HL-60 (cell line): ENCODE data around the gene AGMAT.

ENCODE experiments used
- CTCF ChIP-seq: IDR thresholded peaks from one replicate; pipeline ENCODE4 v1.5.1; 2011; ENCODE audit warnings: low read length, control low read depth, inconsistent platforms; ENCODE audit not compliant: insufficient read depth
- GABPA ChIP-seq: IDR thresholded peaks from 2 replicates; pipeline ENCODE4 v1.6.1; 2012; ENCODE audit warnings: low read depth
- POLR2AphosphoS5 ChIP-seq: IDR thresholded peaks from 2 replicates; pipeline ENCODE4 v1.6.1; 2012; ENCODE audit warnings: low read depth
- SPI1 ChIP-seq: IDR thresholded peaks from 2 replicates; pipeline ENCODE4 v1.6.1; 2012; ENCODE audit warnings: low read depth, mild to moderate bottlenecking, borderline replicate concordance

DNA sequence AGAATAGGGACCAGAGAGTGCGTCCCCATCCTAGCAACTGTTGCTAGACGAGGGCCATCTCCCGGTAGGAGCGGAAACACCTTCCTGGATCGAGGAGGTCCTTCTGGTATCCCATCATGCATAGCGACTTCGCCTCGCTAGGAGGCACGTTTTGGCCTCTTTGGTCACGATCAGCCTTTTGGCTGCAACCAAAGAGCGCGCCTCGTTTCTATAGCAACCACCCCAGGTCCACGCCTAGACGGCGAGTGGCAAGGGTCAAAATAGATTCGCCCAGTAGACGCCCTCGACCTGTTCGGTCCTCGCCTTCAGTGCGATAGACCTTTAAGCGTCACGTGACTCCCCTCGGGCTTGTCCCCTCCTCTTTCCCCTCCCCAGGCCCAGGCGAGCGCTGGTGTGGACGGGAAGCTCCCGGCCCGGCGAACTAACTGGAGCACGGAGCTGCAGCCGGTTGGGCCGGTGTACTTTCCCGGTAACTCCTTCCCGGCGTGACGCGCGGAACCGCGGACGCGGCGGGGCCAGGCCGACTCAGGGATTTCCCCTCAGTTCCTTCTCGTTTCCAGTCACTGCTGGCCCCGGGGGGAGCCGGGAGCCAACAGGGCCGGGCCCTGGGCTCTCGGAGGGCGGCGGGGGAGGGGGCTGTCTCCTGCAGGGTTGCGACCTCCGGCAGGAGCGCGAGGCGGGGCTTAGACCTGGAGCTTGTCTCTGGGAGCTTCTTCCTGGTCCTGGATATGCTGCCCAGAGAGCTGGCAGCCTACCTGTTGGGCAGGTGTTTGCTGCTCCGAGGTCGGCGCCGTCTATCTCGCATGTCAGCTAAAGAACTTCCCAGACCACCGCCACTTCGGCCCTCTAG lies 58.1 kb downstream of the AGMAT start, which contains the start of gene DNAJC16:
- TF ChIP-seq CTCF = no peak
- peak; percentile 75 for TF ChIP-seq GABPA
- TF ChIP-seq POLR2AphosphoS5 = peak; percentile 68
- TF ChIP-seq SPI1 = no peak
